ENCODE results near the gene WDCP. TPM values are rescaled to one million over a fixed set of nuclear protein-coding genes. Genes with fewer than 3 reads are reported as not detected.
A peak's percentile ranks its signal among the peaks of the same experiment; 100 is the strongest.

Gene WDCP
- total RNA-seq, 2 donors from 2014 or later = 14.9 to 17.7 TPM

GRCh38 chr2:24077879-24078278 is 30.7 kb upstream of the WDCP start:
- peaks cover 34% of the 10 kb centered on the region for H3K4me1 Mint-ChIP-seq (ENCODE audit: low read depth)
- H3K27me3 Mint-ChIP-seq (ENCODE audit: low read depth) = no peaks in the 10 kb centered on the region
- H3K36me3 Mint-ChIP-seq (ENCODE audit: insufficient read depth in 2 of 2) = peaks cover 3% of the 10 kb centered on the region in 2 donors
- peak overlapping the region; percentile 89 to 98 for H3K4me3 Mint-ChIP-seq
- no peak for ATAC-seq (replicated peaks in 1 of 2)
- no peak for DNase-seq
- no peaks in the 10 kb centered on the region for H3K9me3 Mint-ChIP-seq
- H3K27ac Mint-ChIP-seq = peak overlapping the region; percentile 60

- no peaks in the 10 kb centered on the region for H3K9me3 Mint-ChIP-seq
- peaks cover 3 to 7% of the 10 kb centered on the region in 2 donors for H3K36me3 Mint-ChIP-seq (ENCODE audit: insufficient read depth in 2 of 2)
- peak overlapping the region; percentile 60 for H3K27ac Mint-ChIP-seq
- H3K4me3 Mint-ChIP-seq = peak overlapping the region; percentile 89 to 98
- ATAC-seq (replicated peaks in 1 of 2) = no peak
- DNase-seq = no peak
- no peaks in the 10 kb centered on the region for H3K27me3 Mint-ChIP-seq (ENCODE audit: low read depth)
- peaks cover 38% of the 10 kb centered on the region for H3K4me1 Mint-ChIP-seq (ENCODE audit: low read depth)
Observed at GRCh38 chr2:24077535-24077877, 30.3 kb upstream of the WDCP start.

GRCh38 chr2:24076849-24077534 is 29.8 kb upstream of the WDCP start:
- Mint-ChIP-seq H3K36me3 (ENCODE audit: insufficient read depth in 2 of 2) (peaks cover 3 to 11% of the 10 kb centered on the region in 2 donors), H3K4me3 (peak overlapping the region; percentile 89 to 98), H3K4me1 (ENCODE audit: low read depth) (peaks cover 43% of the 10 kb centered on the region), H3K9me3 (no peaks in the 10 kb centered on the region), H3K27ac (peak overlapping the region; percentile 60), H3K27me3 (ENCODE audit: low read depth) (no peaks in the 10 kb centered on the region)
- ATAC-seq (replicated peaks in 1 of 2) (peak in 1 of 2 donors; percentile 31), DNase-seq (no peak)

GRCh38 chr2:24075915-24076848 is 29.0 kb upstream of the WDCP start, which contains the start of gene SF3B6:
Gene SF3B6 (minus strand): TSS chr2:24076326. CDS start chr2:24076229, 97 bp downstream.
- peak; percentile 89 to 91 for ATAC-seq (replicated peaks in 1 of 2)
- Mint-ChIP-seq H3K27me3 (ENCODE audit: low read depth) (no peaks in the 10 kb centered on the region), H3K9me3 (no peaks in the 10 kb centered on the region), H3K4me3 (peak within 1 kb of the TSS; percentile 89 to 98), H3K4me1 (ENCODE audit: low read depth) (peaks cover 43% of the 10 kb centered on the region), H3K36me3 (ENCODE audit: insufficient read depth in 2 of 2) (peaks cover 2 to 11% of the 10 kb centered on the region in 2 donors), H3K27ac (peak within 1 kb of the TSS; percentile 86)
- peak; percentile 100 for DNase-seq

- peak overlapping the region; percentile 86 for H3K27ac Mint-ChIP-seq
- DNase-seq = no peak
Observed at GRCh38 chr2:24075259-24075658, 28.1 kb upstream of the WDCP start.

GRCh38 chr2:24073816-24074215 is 26.6 kb upstream of the WDCP start:
- Mint-ChIP-seq H3K9me3 (no peaks in the 10 kb centered on the region), H3K27me3 (ENCODE audit: low read depth) (no peaks in the 10 kb centered on the region), H3K4me1 (ENCODE audit: low read depth) (peaks cover 43% of the 10 kb centered on the region), H3K4me3 (peak overlapping the region; percentile 53 to 98), H3K36me3 (ENCODE audit: insufficient read depth in 2 of 2) (peaks cover 2 to 13% of the 10 kb centered on the region in 2 donors), H3K27ac (peak overlapping the region; percentile 45)
- no peak for ATAC-seq (replicated peaks in 1 of 2)
- peak in 1 of 2 donors; percentile 26 for DNase-seq

More at GRCh38 chr2:24075259-24075658, 28.1 kb upstream of the WDCP start:
- no peak for ATAC-seq (replicated peaks in 1 of 2)
- H3K9me3 Mint-ChIP-seq = no peaks in the 10 kb centered on the region
- peaks cover 43% of the 10 kb centered on the region for H3K4me1 Mint-ChIP-seq (ENCODE audit: low read depth)
- no peaks in the 10 kb centered on the region for H3K27me3 Mint-ChIP-seq (ENCODE audit: low read depth)
- peak overlapping the region; percentile 89 to 98 for H3K4me3 Mint-ChIP-seq
- peaks cover 2 to 11% of the 10 kb centered on the region in 2 donors for H3K36me3 Mint-ChIP-seq (ENCODE audit: insufficient read depth in 2 of 2)

- Mint-ChIP-seq H3K27me3 (ENCODE audit: low read depth) (no peaks in the 10 kb centered on the region), H3K4me1 (ENCODE audit: low read depth) (peaks cover 32% of the 10 kb centered on the region), H3K36me3 (ENCODE audit: insufficient read depth in 2 of 2) (peaks cover 2 to 15% of the 10 kb centered on the region in 2 donors), H3K27ac (peak overlapping the region; percentile 72), H3K9me3 (no peaks in the 10 kb centered on the region), H3K4me3 (no peak overlapping the region)
- DNase-seq = no peak
- ATAC-seq (replicated peaks in 1 of 2) = no peak
Observed at GRCh38 chr2:24072259-24072658, 25.1 kb upstream of the WDCP start.

- DNase-seq = no peak
- H3K4me3 Mint-ChIP-seq = no peak overlapping the region
- H3K27me3 Mint-ChIP-seq (ENCODE audit: low read depth) = no peaks in the 10 kb centered on the region
- peak overlapping the region; percentile 31 for H3K27ac Mint-ChIP-seq
- peak; percentile 71 to 74 for ATAC-seq (replicated peaks in 1 of 2)
- no peaks in the 10 kb centered on the region for H3K9me3 Mint-ChIP-seq
- H3K36me3 Mint-ChIP-seq (ENCODE audit: insufficient read depth in 2 of 2) = peaks cover 0 to 3% of the 10 kb centered on the region in 2 donors
- H3K4me1 Mint-ChIP-seq (ENCODE audit: low read depth) = peaks cover 13% of the 10 kb centered on the region
Observed at GRCh38 chr2:24065341-24065740, 18.1 kb upstream of the WDCP start.

- no peaks in the 10 kb centered on the region for H3K27me3 Mint-ChIP-seq (ENCODE audit: low read depth)
- H3K9me3 Mint-ChIP-seq = no peaks in the 10 kb centered on the region
- ATAC-seq (replicated peaks in 1 of 2) (peak in 1 of 2 donors; percentile 31), DNase-seq (no peak)
- H3K36me3 Mint-ChIP-seq (ENCODE audit: insufficient read depth in 2 of 2) = no peaks in the 10 kb centered on the region
- H3K4me3 Mint-ChIP-seq = no peak overlapping the region
- H3K27ac Mint-ChIP-seq = peak overlapping the region; percentile 1
- peaks cover 4% of the 10 kb centered on the region for H3K4me1 Mint-ChIP-seq (ENCODE audit: low read depth)
Observed at GRCh38 chr2:24058564-24059271, 11.5 kb upstream of the WDCP start.

- Mint-ChIP-seq H3K27ac (no peak overlapping the region), H3K36me3 (ENCODE audit: insufficient read depth in 2 of 2) (no peaks in the 10 kb centered on the region), H3K4me1 (ENCODE audit: low read depth) (peaks cover 4% of the 10 kb centered on the region), H3K4me3 (no peak overlapping the region), H3K9me3 (no peaks in the 10 kb centered on the region), H3K27me3 (ENCODE audit: low read depth) (no peaks in the 10 kb centered on the region)
- no peak for DNase-seq
- no peak for ATAC-seq (replicated peaks in 1 of 2)
Observed at GRCh38 chr2:24055750-24056149, 8.6 kb upstream of the WDCP start.

GRCh38 chr2:24054366-24055010 is 7.3 kb upstream of the WDCP start:
- DNase-seq (no peak), ATAC-seq (replicated peaks in 1 of 2) (no peak)
- no peak overlapping the region for H3K27ac Mint-ChIP-seq
- H3K4me3 Mint-ChIP-seq = no peak overlapping the region
- no peaks in the 10 kb centered on the region for H3K9me3 Mint-ChIP-seq
- H3K27me3 Mint-ChIP-seq (ENCODE audit: low read depth) = no peaks in the 10 kb centered on the region
- H3K4me1 Mint-ChIP-seq (ENCODE audit: low read depth) = no peaks in the 10 kb centered on the region
- H3K36me3 Mint-ChIP-seq (ENCODE audit: insufficient read depth in 2 of 2) = no peaks in the 10 kb centered on the region

- peaks cover 1 to 2% of the 10 kb centered on the region in 2 donors for H3K36me3 Mint-ChIP-seq (ENCODE audit: insufficient read depth in 2 of 2)
- no peaks in the 10 kb centered on the region for H3K27me3 Mint-ChIP-seq (ENCODE audit: low read depth)
- no peak overlapping the region for H3K27ac Mint-ChIP-seq
- H3K4me1 Mint-ChIP-seq (ENCODE audit: low read depth) = peaks cover 5% of the 10 kb centered on the region
- H3K4me3 Mint-ChIP-seq = no peak overlapping the region
- ATAC-seq (replicated peaks in 1 of 2) = no peak
- no peak for DNase-seq
- no peaks in the 10 kb centered on the region for H3K9me3 Mint-ChIP-seq
Observed at GRCh38 chr2:24052951-24053350, 5.8 kb upstream of the WDCP start.
